Left ventricle myocardium inferior (tissue), 1 donor: ENCODE data around the gene DCBLD1. TPM values are rescaled to one million over a fixed set of nuclear protein-coding genes. Genes with fewer than 3 reads are reported as not detected.

Experiments used
- DNase-seq: peaks from one replicate; pipeline ENCODE4 v3.0.0-alpha.2; 2020
- H3K27ac ChIP-seq: fragments of 200-600 bp; replicated peaks from 2 replicates; pipeline ENCODE4 v1.8.0; 2021
- H3K27me3 ChIP-seq: fragments of 200-600 bp; 2 replicates; pipeline ENCODE4 v1.8.0; 2021; ENCODE audit warnings: low read depth
- H3K36me3 ChIP-seq: fragments of 200-600 bp; 2 replicates; pipeline ENCODE4 v1.8.0; 2021
- H3K4me1 ChIP-seq: fragments of 200-600 bp; 2 replicates; pipeline ENCODE4 v1.8.0; 2021
- H3K4me3 ChIP-seq: fragments of 200-600 bp; 2 replicates; pipeline ENCODE4 v1.8.0; 2021; ENCODE audit warnings: mild to moderate bottlenecking, moderate library complexity
- H3K9me3 ChIP-seq: fragments of 200-600 bp; replicated peaks from 2 replicates; pipeline ENCODE4 v1.8.0; 2021
- CTCF ChIP-seq: fragments of 200-600 bp; IDR thresholded peaks from 2 replicates; pipeline ENCODE4 v1.8.0; 2021; ENCODE audit warnings: antibody characterized with exemption, mild to moderate bottlenecking, borderline replicate concordance
- intact Hi-C: fragments of 100-400 bp; cut with micrococcal nuclease; formaldehyde crosslinking; loops from one replicate; pipeline ENCODE4 v1.11.0; 2022
- total RNA-seq: library from RNA; stranded (reverse); fragmentation: NEBNext Ultra II Directional; extraction: Animal tissue kit (Norgen Biotek cat#: 25700); gene quantifications from one replicate; pipeline ENCODE4 v1.2.1, GENCODE V29; 2021
- donor health status: DM: no; HTN: yes; CAD: no; lungs with severe emphysema.

DCBLD1 gene
- total RNA-seq, 1 donor from 2014 or later = 5.5 TPM

- no peak for TF ChIP-seq CTCF
- H3K36me3 ChIP-seq = no peaks in the 10 kb centered on the region
- no peak for DNase-seq
- intact Hi-C loops = no loop called here
- no peaks in the 10 kb centered on the region for H3K9me3 ChIP-seq
- H3K4me1 ChIP-seq = peaks cover 24% of the 10 kb centered on the region
- no peaks in the 10 kb centered on the region for H3K27me3 ChIP-seq
- no peak overlapping the region for H3K4me3 ChIP-seq
- no peak overlapping the region for H3K27ac ChIP-seq
These were observed 5.3 kb downstream of the DCBLD1 start for GRCh38 chr6:117487821-117488220.

GRCh38 chr6:117489003-117489402 is 6.5 kb downstream of the DCBLD1 start:
- intact Hi-C loops = no loop called here
- Histone ChIP-seq H3K4me1 (peaks cover 15% of the 10 kb centered on the region), H3K27ac (no peak overlapping the region), H3K27me3 (no peaks in the 10 kb centered on the region), H3K9me3 (no peaks in the 10 kb centered on the region), H3K36me3 (no peaks in the 10 kb centered on the region), H3K4me3 (no peak overlapping the region)
- DNase-seq = no peak
- TF ChIP-seq CTCF = no peak

- Histone ChIP-seq H3K36me3 (no peaks in the 10 kb centered on the region), H3K9me3 (no peaks in the 10 kb centered on the region), H3K4me3 (no peak overlapping the region), H3K27ac (no peak overlapping the region), H3K4me1 (peaks cover 26% of the 10 kb centered on the region), H3K27me3 (no peaks in the 10 kb centered on the region)
- no peak for TF ChIP-seq CTCF
- intact Hi-C loops = no loop called here
- no peak for DNase-seq
These were observed 9.4 kb downstream of the DCBLD1 start for GRCh38 chr6:117491916-117492315.

- H3K27ac ChIP-seq = peak overlapping the region; percentile 71
- H3K4me1 ChIP-seq = peaks cover 40% of the 10 kb centered on the region
- TF ChIP-seq CTCF = no peak
- intact Hi-C loops = no loop called here
- no peak overlapping the region for H3K4me3 ChIP-seq
- no peaks in the 10 kb centered on the region for H3K27me3 ChIP-seq
- no peaks in the 10 kb centered on the region for H3K36me3 ChIP-seq
- no peaks in the 10 kb centered on the region for H3K9me3 ChIP-seq
- no peak for DNase-seq
These were observed 11.0 kb downstream of the DCBLD1 start for GRCh38 chr6:117493470-117493869.

GRCh38 chr6:117494283-117494682 is 11.8 kb downstream of the DCBLD1 start:
- TF ChIP-seq CTCF = no peak
- intact Hi-C loops = no loop called here

More at GRCh38 chr6:117494283-117494682, 11.8 kb downstream of the DCBLD1 start:
- Histone ChIP-seq H3K4me3 (peak overlapping the region; percentile 6), H3K4me1 (peaks cover 46% of the 10 kb centered on the region), H3K9me3 (no peaks in the 10 kb centered on the region), H3K27ac (peak overlapping the region; percentile 71), H3K36me3 (no peaks in the 10 kb centered on the region), H3K27me3 (no peaks in the 10 kb centered on the region)
- no peak for DNase-seq
